Subcutaneous adipose tissue (tissue), 4 donors: ENCODE measurements around the gene FOXN1. TPM values are rescaled to one million over a fixed set of nuclear protein-coding genes. Genes with fewer than 3 reads are reported as not detected.

Source experiments
- total RNA-seq, 4 donors: library from RNA; depleted of rRNA; stranded (reverse); fragments of >200 nt; gene quantifications; one replicate each; pipeline ENCODE4 v1.1.0, GENCODE V29; 2016
- TF ChIP-seq, protein P1 (sequence below): fragments of 450-650 bp; IDR thresholded peaks from one replicate; pipeline ENCODE4 v1.5.1; 2016; ENCODE audit warnings: low read depth, mild to moderate bottlenecking, control low read depth, antibody characterized with exemption, moderate library complexity

FOXN1 gene
- total RNA-seq, 4 donors from 2014 or later, result not detected

DNA sequence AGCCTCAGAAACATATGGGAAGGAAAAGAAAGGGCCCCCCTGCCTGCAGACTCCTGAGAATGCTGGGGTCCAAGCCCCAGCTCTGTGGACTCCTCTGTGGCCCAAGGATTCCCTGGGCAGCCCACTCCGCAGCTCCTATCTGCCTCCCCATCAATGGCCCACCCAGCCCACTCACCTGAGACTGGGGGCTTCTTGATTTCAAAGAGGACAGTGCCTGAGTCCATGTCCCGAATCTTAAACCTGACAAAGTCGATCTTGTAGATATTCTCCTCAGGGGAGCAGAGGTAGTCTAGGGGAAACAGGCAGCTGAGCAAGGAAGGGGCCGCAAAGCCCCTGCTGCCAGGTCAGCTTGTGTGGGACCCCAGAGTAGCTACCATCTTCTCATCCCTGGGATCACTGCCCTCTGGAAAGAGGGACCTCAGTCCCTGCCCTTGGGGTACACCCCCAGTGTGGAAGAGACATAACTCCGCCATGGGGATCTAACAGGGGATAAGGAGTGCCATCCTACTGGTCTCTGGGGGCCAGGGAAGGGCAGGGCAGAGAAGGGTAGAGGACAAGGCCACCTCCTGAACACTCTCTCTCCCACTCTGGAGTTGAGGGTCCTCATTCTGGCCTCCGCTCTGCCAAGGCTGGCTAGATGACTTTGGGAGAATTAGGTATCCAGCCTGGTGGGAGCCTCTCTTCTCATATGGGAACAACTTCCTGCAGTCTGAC, 42.4 kb downstream of the FOXN1 start:
- TF ChIP-seq, protein P1, sequence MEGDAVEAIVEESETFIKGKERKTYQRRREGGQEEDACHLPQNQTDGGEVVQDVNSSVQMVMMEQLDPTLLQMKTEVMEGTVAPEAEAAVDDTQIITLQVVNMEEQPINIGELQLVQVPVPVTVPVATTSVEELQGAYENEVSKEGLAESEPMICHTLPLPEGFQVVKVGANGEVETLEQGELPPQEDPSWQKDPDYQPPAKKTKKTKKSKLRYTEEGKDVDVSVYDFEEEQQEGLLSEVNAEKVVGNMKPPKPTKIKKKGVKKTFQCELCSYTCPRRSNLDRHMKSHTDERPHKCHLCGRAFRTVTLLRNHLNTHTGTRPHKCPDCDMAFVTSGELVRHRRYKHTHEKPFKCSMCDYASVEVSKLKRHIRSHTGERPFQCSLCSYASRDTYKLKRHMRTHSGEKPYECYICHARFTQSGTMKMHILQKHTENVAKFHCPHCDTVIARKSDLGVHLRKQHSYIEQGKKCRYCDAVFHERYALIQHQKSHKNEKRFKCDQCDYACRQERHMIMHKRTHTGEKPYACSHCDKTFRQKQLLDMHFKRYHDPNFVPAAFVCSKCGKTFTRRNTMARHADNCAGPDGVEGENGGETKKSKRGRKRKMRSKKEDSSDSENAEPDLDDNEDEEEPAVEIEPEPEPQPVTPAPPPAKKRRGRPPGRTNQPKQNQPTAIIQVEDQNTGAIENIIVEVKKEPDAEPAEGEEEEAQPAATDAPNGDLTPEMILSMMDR, result no peak

GRCh38 chr17:28549236-28550132, 43.3 kb downstream of the FOXN1 start:
- TF ChIP-seq, protein P1, result no peak

GRCh38 chr17:28550858-28551257, 44.7 kb downstream of the FOXN1 start:
- TF ChIP-seq, protein P1, result no peak

DNA sequence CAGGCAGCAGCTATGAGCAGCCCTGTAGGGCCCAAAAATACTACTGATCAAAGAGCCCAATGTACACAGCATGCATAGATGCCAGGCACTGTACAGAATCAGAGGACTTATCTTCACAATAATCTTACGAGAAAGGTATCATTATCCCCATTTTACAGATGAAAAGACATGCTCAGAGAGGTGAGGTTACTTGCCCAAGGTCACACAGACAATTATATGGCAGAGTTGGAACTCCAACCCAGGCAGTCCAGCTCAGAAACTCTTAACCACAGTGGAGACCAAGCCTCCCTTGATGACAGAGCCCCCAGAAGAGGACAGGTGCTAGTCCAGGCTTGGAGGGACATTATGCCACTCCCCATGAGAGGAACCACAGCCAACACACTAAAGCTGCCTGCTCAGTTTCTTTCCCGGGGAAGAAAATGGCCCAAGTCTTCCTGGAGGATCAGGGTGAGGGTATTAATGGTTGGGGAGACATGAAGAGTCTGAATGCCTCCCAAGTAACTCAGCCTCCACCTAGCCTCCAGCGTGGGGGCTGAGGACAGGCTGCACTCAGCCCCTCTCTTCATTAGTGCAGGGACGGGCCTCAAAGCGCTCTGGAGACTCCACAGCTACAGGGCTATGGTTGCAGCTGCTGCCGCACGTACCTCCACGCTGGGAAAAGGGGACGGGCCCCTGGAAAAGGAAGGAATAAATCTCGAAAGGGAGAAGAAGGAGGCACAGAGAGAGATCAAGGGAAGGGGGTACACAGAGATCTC, 45.5 kb downstream of the FOXN1 start:
- TF ChIP-seq, protein P1, result no peak

- TF ChIP-seq, protein P1, result no peak
These were observed 46.2 kb downstream of the FOXN1 start, which contains the start of gene UNC119 for GRCh38 chr17:28552176-28552999. Gene UNC119 (minus strand): TSS chr17:28552624. CDS start chr17:28552557, 67 bp downstream.

DNA sequence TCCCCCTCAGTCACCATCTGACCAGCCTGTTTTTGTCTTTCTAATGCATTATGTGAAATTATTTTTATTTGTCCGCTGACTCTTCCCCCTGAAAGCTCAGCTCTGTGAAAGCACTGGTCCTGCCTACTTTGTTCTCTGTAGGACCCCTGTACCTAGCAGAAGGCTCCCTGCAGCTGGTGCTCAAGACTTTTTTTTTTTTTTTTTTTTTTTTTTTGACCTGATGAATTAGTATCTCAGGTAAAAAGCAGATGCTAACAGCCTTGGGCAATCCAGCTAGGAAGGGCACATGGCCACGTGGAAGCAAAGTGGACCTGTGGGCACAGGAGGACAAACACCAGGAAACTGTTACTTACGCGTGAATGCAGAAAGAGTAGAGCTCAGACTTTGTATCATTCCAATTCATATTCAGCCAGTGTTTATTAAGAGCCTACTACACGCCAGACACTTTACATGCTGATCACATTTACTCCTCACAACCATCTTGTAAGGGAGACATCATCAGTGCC, 46.9 kb downstream of the FOXN1 start:
- TF ChIP-seq, protein P1, result no peak
